Panc1 (cell line): ENCODE measurements around the gene MCTP1. TPM values are rescaled to one million over a fixed set of nuclear protein-coding genes. Genes with fewer than 3 reads are reported as not detected.

ENCODE experiments used
- ATAC-seq: fragments of 200-7000 bp; cut with Tn5 transposase; 2 replicates; pipeline ENCODE4 v1.9.1; 2020; ENCODE audit warnings: mild to moderate bottlenecking, moderate library complexity
- BruUV-seq: library from RNA; stranded (reverse); fragments of 400-500 nt; replicated peaks from 2 replicates; lab custom pipeline; 2021; lab: Mats Ljungman, UMichigan
- CTCF ChIA-PET: fragments of 300-600 bp; sonication (Branson Sonifier 250); formaldehyde crosslinking; loops from one replicate; lab custom pipeline; 2022; ENCODE audit warnings: antibody characterized with exemption; lab: Charles Lee
- POLR2A ChIA-PET: fragments of 300-600 bp; sonication (Branson Sonifier 250); formaldehyde crosslinking; loops from one replicate; lab custom pipeline; 2022; ENCODE audit warnings: antibody characterized with exemption; lab: Charles Lee
- DNase-seq: peaks from one replicate; pipeline ENCODE4 v3.0.0-alpha.2; 2010; ENCODE audit warnings: low read depth, low spot score
- H3K27ac ChIP-seq: 2 replicates; pipeline ENCODE4 v1.5.1; 2011; ENCODE audit warnings: mild to moderate bottlenecking, low read length, inconsistent platforms
- H3K27me3 ChIP-seq: fragments of 200-500 bp; sonication (Bioruptor generic); 2 replicates; pipeline ENCODE4 v1.6.0; 2014; ENCODE audit warnings: low read length, inconsistent platforms; ENCODE audit not compliant: control insufficient read depth, insufficient read depth
- H3K36me3 ChIP-seq: fragments of 200-500 bp; sonication (Bioruptor generic); 2 replicates; pipeline ENCODE4 v1.5.1; 2014; ENCODE audit warnings: inconsistent platforms, mild to moderate bottlenecking, low read length, moderate library complexity; ENCODE audit not compliant: control insufficient read depth, insufficient read depth
- H3K4me1 ChIP-seq: 2 replicates; pipeline ENCODE4 v1.5.1; 2011; ENCODE audit warnings: inconsistent platforms, mild to moderate bottlenecking, low read length, moderate library complexity; ENCODE audit not compliant: control insufficient read depth, insufficient read depth
- H3K4me3 ChIP-seq, 2 experiments: 2 replicates each; pipeline ENCODE4 v1.5.1; 2011 to 2012; ENCODE audit warnings: low read depth in 2 of 2, low read length in 2 of 2, mild to moderate bottlenecking in 2 of 2, inconsistent platforms in 1 of 2, moderate library complexity in 1 of 2
- H3K9me3 ChIP-seq: fragments of 200-500 bp; sonication (Bioruptor generic); 2 replicates; pipeline ENCODE4 v1.5.1; 2014; ENCODE audit warnings: low read depth, mild to moderate bottlenecking, inconsistent platforms, low read length, moderate library complexity; ENCODE audit not compliant: control insufficient read depth, insufficient read depth
- CTCF ChIP-seq: fragments of 450-650 bp; IDR thresholded peaks from 2 replicates; pipeline ENCODE4 v1.5.1; 2017; ENCODE audit warnings: mild to moderate bottlenecking
- POLR2AphosphoS5 ChIP-seq: IDR thresholded peaks from 2 replicates; pipeline ENCODE4 v1.6.1; 2012; ENCODE audit warnings: mild to moderate bottlenecking, low read depth, low read length, moderate library complexity
- REST ChIP-seq, 2 experiments: IDR thresholded peaks; 2 replicates each; pipeline ENCODE4 v1.6.1; 2011 to 2012; ENCODE audit warnings: low read depth in 2 of 2, control low read depth in 1 of 2, low read length in 1 of 2, mild to moderate bottlenecking in 1 of 2, moderate library complexity in 1 of 2; ENCODE audit not compliant: insufficient read depth in 1 of 2
- SIN3A ChIP-seq: IDR thresholded peaks from 2 replicates; pipeline ENCODE4 v1.6.1; 2012; ENCODE audit warnings: low read depth, mild to moderate bottlenecking, low read length, moderate library complexity, borderline replicate concordance; ENCODE audit not compliant: insufficient read depth
- TCF7L2 ChIP-seq: IDR thresholded peaks from 2 replicates; pipeline ENCODE4 v1.6.1; 2011; ENCODE audit warnings: mild to moderate bottlenecking, low read depth, low read length, inconsistent platforms
- in situ Hi-C: cut with HindIII; loops from 2 replicates; pipeline ENCODE4 v1.10.0; 2016; ENCODE audit warnings: low sequenced_read_pairs, low pct_unique_long_range_greater_than_20kb
- intact Hi-C: fragments of 100-400 bp; cut with micrococcal nuclease; formaldehyde crosslinking; loops from one replicate; pipeline ENCODE4 v1.10.0; 2022; ENCODE audit not compliant: unreplicated experiment
- total RNA-seq: library from RNA; stranded (reverse); gene quantifications from one replicate; pipeline ENCODE4 v1.2.1, GENCODE V29; 2021; ENCODE audit not compliant: unreplicated experiment

MCTP1 gene
- total RNA-seq, 1 experiment from 2014 or later = 39.8 TPM

- ChIA-PET POLR2A (interaction anchor here (0.6 kb wide), 1 partner anchor 25 kb away, joined by 3 read pairs; no protein-coding TSS in a partner anchor), CTCF (interaction anchor here (0.6 kb wide), 1 partner anchor 209 kb away, joined by 3 read pairs; no protein-coding TSS in a partner anchor)
- ATAC-seq = no peak
Observed at GRCh38 chr5:95022967-95023695, 261.8 kb downstream of the MCTP1 start.

GRCh38 chr5:95020345-95020744 is 264.5 kb downstream of the MCTP1 start:
- Histone ChIP-seq H3K36me3 (no peaks in the 10 kb centered on the region; the same call in 1 of the 2 replicates), H3K4me1 (peaks cover 3% of the 10 kb centered on the region), H3K27ac (no peak overlapping the region), H3K27me3 (no peaks in the 10 kb centered on the region), H3K4me3 (no peak overlapping the region), H3K9me3 (no peaks in the 10 kb centered on the region)
- ChIA-PET CTCF (no interaction called here), POLR2A (no interaction called here)
- DNase-seq (no peak), ATAC-seq (no peak)
- BruUV-seq = no TSS peak
- intact Hi-C loops (no loop called here), in situ Hi-C loops (no loop called here)
- no peak for TF ChIP-seq SIN3A

More at GRCh38 chr5:95022967-95023695, 261.8 kb downstream of the MCTP1 start:
- Histone ChIP-seq H3K27me3 (no peaks in the 10 kb centered on the region), H3K4me3 (no peak overlapping the region), H3K4me1 (peaks cover 3% of the 10 kb centered on the region), H3K9me3 (no peaks in the 10 kb centered on the region), H3K27ac (no peak overlapping the region), H3K36me3 (no peaks in the 10 kb centered on the region)
- no TSS peak for BruUV-seq
- no peak for DNase-seq
- in situ Hi-C loops = no loop called here
- intact Hi-C loops = no loop called here
- TF ChIP-seq REST (IDR thresholded peaks at IDR 0.05; ENCODE audit: insufficient read depth in 1 of 2, low read depth in 2 of 2, low read length in 1 of 2) = no peak
- TF ChIP-seq POLR2AphosphoS5 = no peak
- TF ChIP-seq SIN3A = no peak
- TF ChIP-seq CTCF = no peak
- TF ChIP-seq TCF7L2 = no peak

GRCh38 chr5:95018946-95019345 is 265.9 kb downstream of the MCTP1 start:
- H3K9me3 ChIP-seq = no peaks in the 10 kb centered on the region
- ATAC-seq (no peak), DNase-seq (no peak)
- BruUV-seq = no TSS peak
- no peaks in the 10 kb centered on the region; the same call in 1 of the 2 replicates for H3K36me3 ChIP-seq
- no peak overlapping the region for H3K27ac ChIP-seq
- no peaks in the 10 kb centered on the region for H3K27me3 ChIP-seq
- ChIA-PET POLR2A (no interaction called here), CTCF (no interaction called here)
- in situ Hi-C loops = no loop called here
- TF ChIP-seq CTCF (no peak), SIN3A (no peak), POLR2AphosphoS5 (no peak), REST (IDR thresholded peaks at IDR 0.05; ENCODE audit: insufficient read depth in 1 of 2, low read depth in 2 of 2, low read length in 1 of 2) (no peak), TCF7L2 (no peak)
- H3K4me1 ChIP-seq = peaks cover 3% of the 10 kb centered on the region
- intact Hi-C loops = no loop called here
- H3K4me3 ChIP-seq = no peak overlapping the region
